Activated T-cell treated with anti-CD3 and anti-CD28 coated beads, Interleukin-2, amount 50 U/mL, for 72 hours (primary cell): Measurements from ENCODE around the gene ASIC1. TPM values are rescaled to one million over a fixed set of nuclear protein-coding genes. Genes with fewer than 3 reads are reported as not detected.
"Not testable (repeated sequence)": the region's sequence is repeated elsewhere in the genome, so short reads cannot be mapped to it uniquely, and the experiment has no call there.

Experiments used
- ATAC-seq, 2 donors: fragments of 150-1000 bp; cut with Tn5 transposase; replicated peaks in 1 of 2; 2 replicates each; pipeline ENCODE4 v1.10.0; 2021; ENCODE audit warnings: moderate library complexity in 2 of 2, mild to moderate bottlenecking in 1 of 2
- DNase-seq, 2 donors: peaks; one replicate each; pipeline ENCODE4 v3.0.0; 2021 to 2022; ENCODE audit warnings: mixed read lengths in 1 of 2
- H3K27ac Mint-ChIP-seq: one replicate; pipeline ENCODE4 v1.8.0; 2022; ENCODE audit warnings: mild to moderate bottlenecking, moderate library complexity, mixed read lengths
- H3K27me3 Mint-ChIP-seq: one replicate; pipeline ENCODE4 v1.8.0; 2022; ENCODE audit warnings: low read depth, mixed read lengths
- H3K36me3 Mint-ChIP-seq, 2 donors: one replicate each; pipeline ENCODE4 v1.8.0; 2022; ENCODE audit warnings: mixed read lengths in 2 of 2, mild to moderate bottlenecking in 1 of 2; ENCODE audit not compliant: insufficient read depth in 2 of 2
- H3K4me1 Mint-ChIP-seq: one replicate; pipeline ENCODE4 v1.8.0; 2022; ENCODE audit warnings: low read depth, mixed read lengths
- H3K4me3 Mint-ChIP-seq, 2 donors: one replicate each; pipeline ENCODE4 v1.8.0; 2022; ENCODE audit warnings: mild to moderate bottlenecking in 2 of 2, mixed read lengths in 2 of 2, moderate library complexity in 2 of 2
- H3K9me3 Mint-ChIP-seq, 2 donors: one replicate each; pipeline ENCODE4 v1.8.0; 2022; ENCODE audit warnings: mixed read lengths in 2 of 2
- total RNA-seq, 2 donors: library from RNA; stranded (reverse); gene quantifications; one replicate each; pipeline ENCODE4 v1.2.3, GENCODE V29; 2022

ASIC1 gene
- total RNA-seq, 2 donors from 2014 or later: 5.8 to 12.4 TPM

- Mint-ChIP-seq H3K4me1 (peaks cover 36% of the 10 kb centered on the region), H3K27me3 (no peaks in the 10 kb centered on the region), H3K9me3 (peaks cover 2 to 3% of the 10 kb centered on the region in 2 donors), H3K4me3 (peak within 1 kb of the TSS; percentile 94 to 95), H3K36me3 (peaks cover 11% of the 10 kb centered on the region in 2 donors), H3K27ac (peak within 1 kb of the TSS; percentile 93)
- peak; percentile 95 to 97 for DNase-seq
- peak; percentile 99 to 100 for ATAC-seq
These were observed 32.0 kb upstream of the ASIC1 start, which contains the start of gene RACGAP1 for GRCh38 chr12:50025187-50026059. RACGAP1 (minus strand) TSS chr12:50025494; CDS start chr12:50016715, 8,779 bp downstream.

GRCh38 chr12:50026691-50027090 lies 30.7 kb upstream of the ASIC1 start:
- peaks cover 5% of the 10 kb centered on the region for H3K27me3 Mint-ChIP-seq
- peaks cover 11% of the 10 kb centered on the region in 2 donors for H3K36me3 Mint-ChIP-seq
- H3K9me3 Mint-ChIP-seq: peaks cover 2 to 3% of the 10 kb centered on the region in 2 donors
- ATAC-seq: no peak
- DNase-seq: no peak
- H3K4me3 Mint-ChIP-seq: no peak overlapping the region
- peaks cover 29% of the 10 kb centered on the region for H3K4me1 Mint-ChIP-seq
- no peak overlapping the region for H3K27ac Mint-ChIP-seq

- not testable (repeated sequence) for H3K9me3 Mint-ChIP-seq, DNase-seq, H3K27ac Mint-ChIP-seq, H3K36me3 Mint-ChIP-seq, ATAC-seq, H3K4me3 Mint-ChIP-seq
- H3K4me1 Mint-ChIP-seq: peaks cover 10% of the 10 kb centered on the region
- peaks cover 26% of the 10 kb centered on the region for H3K27me3 Mint-ChIP-seq
These were observed 26.9 kb upstream of the ASIC1 start for GRCh38 chr12:50030449-50030848.

- H3K4me3 Mint-ChIP-seq: no peak overlapping the region
- ATAC-seq: no peak
- no peak for DNase-seq
- H3K27me3 Mint-ChIP-seq: peaks cover 36% of the 10 kb centered on the region
- no peak overlapping the region for H3K27ac Mint-ChIP-seq
- H3K9me3 Mint-ChIP-seq: no peaks in the 10 kb centered on the region
- H3K36me3 Mint-ChIP-seq: no peaks in the 10 kb centered on the region
- H3K4me1 Mint-ChIP-seq: peaks cover 6% of the 10 kb centered on the region
These were observed 24.9 kb upstream of the ASIC1 start for GRCh38 chr12:50032515-50032853.

- Mint-ChIP-seq H3K27me3 (peaks cover 36% of the 10 kb centered on the region), H3K4me1 (peaks cover 6% of the 10 kb centered on the region), H3K27ac (no peak overlapping the region), H3K36me3 (no peaks in the 10 kb centered on the region), H3K4me3 (peak overlapping the region in 1 of 2 donors; percentile 22), H3K9me3 (no peaks in the 10 kb centered on the region)
- DNase-seq (no peak), ATAC-seq (peak in 1 of 2 donors; percentile 17)
These were observed 24.4 kb upstream of the ASIC1 start for GRCh38 chr12:50032854-50033581.

- no peaks in the 10 kb centered on the region for H3K9me3 Mint-ChIP-seq
- peaks cover 22% of the 10 kb centered on the region for H3K27me3 Mint-ChIP-seq
- H3K4me3 Mint-ChIP-seq: no peak overlapping the region
- peaks cover 27% of the 10 kb centered on the region for H3K4me1 Mint-ChIP-seq
- ATAC-seq: no peak
- no peaks in the 10 kb centered on the region for H3K36me3 Mint-ChIP-seq
- H3K27ac Mint-ChIP-seq: no peak overlapping the region
- no peak for DNase-seq
These were observed 19.1 kb upstream of the ASIC1 start for GRCh38 chr12:50038336-50038735.

GRCh38 chr12:50039151-50039835 lies 18.1 kb upstream of the ASIC1 start:
- Mint-ChIP-seq H3K36me3 (no peaks in the 10 kb centered on the region), H3K27me3 (peaks cover 18% of the 10 kb centered on the region), H3K9me3 (no peaks in the 10 kb centered on the region), H3K27ac (peak overlapping the region; percentile 22), H3K4me1 (peaks cover 35% of the 10 kb centered on the region), H3K4me3 (no peak overlapping the region)
- ATAC-seq: peak; percentile 59 to 74
- DNase-seq: peak; percentile 87 to 92

- Mint-ChIP-seq H3K36me3 (no peaks in the 10 kb centered on the region), H3K4me3 (no peak overlapping the region), H3K27me3 (peaks cover 10% of the 10 kb centered on the region), H3K27ac (no peak overlapping the region), H3K9me3 (no peaks in the 10 kb centered on the region), H3K4me1 (peaks cover 37% of the 10 kb centered on the region)
- ATAC-seq (no peak), DNase-seq (no peak)
These were observed 16.7 kb upstream of the ASIC1 start for GRCh38 chr12:50040657-50041056.

- H3K36me3 Mint-ChIP-seq: no peaks in the 10 kb centered on the region
- H3K27me3 Mint-ChIP-seq: peaks cover 4% of the 10 kb centered on the region
- H3K9me3 Mint-ChIP-seq: no peaks in the 10 kb centered on the region
- H3K27ac Mint-ChIP-seq: no peak overlapping the region
- H3K4me3 Mint-ChIP-seq: no peak overlapping the region
- peaks cover 37% of the 10 kb centered on the region for H3K4me1 Mint-ChIP-seq
- DNase-seq (no peak), ATAC-seq (no peak)
These were observed 16.1 kb upstream of the ASIC1 start for GRCh38 chr12:50041062-50041860.

- Mint-ChIP-seq H3K27ac (no peak overlapping the region), H3K36me3 (no peaks in the 10 kb centered on the region), H3K9me3 (no peaks in the 10 kb centered on the region), H3K4me3 (peak overlapping the region in 1 of 2 donors; percentile 36), H3K4me1 (peaks cover 37% of the 10 kb centered on the region), H3K27me3 (no peaks in the 10 kb centered on the region)
- ATAC-seq (no peak), DNase-seq (no peak)
These were observed 15.4 kb upstream of the ASIC1 start for GRCh38 chr12:50041962-50042361.

- Mint-ChIP-seq H3K36me3 (no peaks in the 10 kb centered on the region), H3K9me3 (no peaks in the 10 kb centered on the region), H3K27me3 (no peaks in the 10 kb centered on the region), H3K4me3 (no peak overlapping the region), H3K27ac (no peak overlapping the region), H3K4me1 (peaks cover 37% of the 10 kb centered on the region)
- peak; percentile 43 to 56 for ATAC-seq
- peak in 1 of 2 donors; percentile 33 for DNase-seq
These were observed 14.7 kb upstream of the ASIC1 start for GRCh38 chr12:50042693-50043092.

GRCh38 chr12:50043308-50043707 lies 14.1 kb upstream of the ASIC1 start:
- Mint-ChIP-seq H3K36me3 (no peaks in the 10 kb centered on the region), H3K27ac (no peak overlapping the region), H3K4me3 (no peak overlapping the region), H3K27me3 (no peaks in the 10 kb centered on the region), H3K4me1 (peaks cover 37% of the 10 kb centered on the region), H3K9me3 (no peaks in the 10 kb centered on the region)
- DNase-seq (no peak), ATAC-seq (peak; percentile 60 to 62)
